Mesenchymal stem cell (in vitro differentiated cells and primary cell): ENCODE results near the gene OGFR.
A peak's percentile ranks its signal among the peaks of the same experiment; 100 is the strongest.

Experiments
- DNase-seq: peaks from one replicate; pipeline ENCODE4 v3.0.0-alpha.2; 2013
- H2AFZ ChIP-seq: one replicate; pipeline ENCODE4 v1.6.1; 2013; ENCODE audit warnings: low read depth, mild to moderate bottlenecking, control low read depth, inconsistent platforms, low read length, moderate library complexity
- H2AK5ac ChIP-seq: 2 replicates; pipeline ENCODE4 v1.6.1; 2013; ENCODE audit warnings: low read length, moderate library complexity, mild to moderate bottlenecking, inconsistent platforms; ENCODE audit not compliant: severe bottlenecking
- H2BK120ac ChIP-seq: one replicate; pipeline ENCODE4 v1.6.1; 2013; ENCODE audit warnings: low read depth, mild to moderate bottlenecking, inconsistent platforms, low read length, moderate library complexity
- H2BK12ac ChIP-seq, 2 experiments: one replicate each; pipeline ENCODE4 v1.6.1; 2013; ENCODE audit warnings: inconsistent platforms in 2 of 2, low read length in 2 of 2, mild to moderate bottlenecking in 2 of 2, moderate library complexity in 2 of 2, control low read depth in 1 of 2
- H2BK15ac ChIP-seq: one replicate; pipeline ENCODE4 v1.6.1; 2013; ENCODE audit warnings: mild to moderate bottlenecking, low read depth, inconsistent platforms; ENCODE audit not compliant: poor library complexity, severe bottlenecking
- H2BK5ac ChIP-seq: 2 replicates; pipeline ENCODE4 v1.6.1; 2013; ENCODE audit warnings: low read depth, mild to moderate bottlenecking, low read length, control low read depth, inconsistent platforms; ENCODE audit not compliant: poor library complexity, severe bottlenecking
- H3K14ac ChIP-seq, 2 experiments: one replicate each; pipeline ENCODE4 v1.6.1; 2013; ENCODE audit warnings: inconsistent platforms in 2 of 2, low read length in 2 of 2, control low read depth in 1 of 2, mild to moderate bottlenecking in 1 of 2, moderate library complexity in 1 of 2
- H3K18ac ChIP-seq, 2 experiments: one replicate each; pipeline ENCODE4 v1.6.1; 2013; ENCODE audit warnings: inconsistent platforms in 2 of 2, low read length in 2 of 2, control low read depth in 1 of 2, low read depth in 1 of 2, mild to moderate bottlenecking in 1 of 2
- H3K23ac ChIP-seq, 2 experiments: one replicate each; pipeline ENCODE4 v1.6.1; 2013; ENCODE audit warnings: inconsistent platforms in 2 of 2, low read length in 2 of 2, mild to moderate bottlenecking in 2 of 2, moderate library complexity in 2 of 2, control low read depth in 1 of 2
- H3K27ac ChIP-seq: 2 replicates; pipeline ENCODE4 v1.5.1; 2013; ENCODE audit warnings: mild to moderate bottlenecking, moderate library complexity, low read length, control low read depth, inconsistent platforms; ENCODE audit not compliant: poor library complexity, severe bottlenecking
- H3K27me3 ChIP-seq, 2 experiments: 2 replicates each; pipeline versions ENCODE4 v1.6.1 to v1.7.0; 2013; ENCODE audit warnings: low read length in 2 of 2, mild to moderate bottlenecking in 2 of 2, moderate library complexity in 2 of 2, control low read depth in 1 of 2, inconsistent platforms in 1 of 2; ENCODE audit not compliant: control insufficient read depth in 1 of 2, insufficient read depth in 1 of 2
- H3K36me3 ChIP-seq, 2 experiments: 2 replicates each; pipeline versions ENCODE4 v1.6.1 to v1.7.0; 2013; ENCODE audit warnings: low read length in 2 of 2, control low read depth in 1 of 2, inconsistent platforms in 1 of 2, low read depth in 1 of 2, mild to moderate bottlenecking in 1 of 2; ENCODE audit not compliant: insufficient read depth in 2 of 2, control insufficient read depth in 1 of 2
- H3K4ac ChIP-seq, 2 experiments: one replicate each; pipeline ENCODE4 v1.6.1; 2013; ENCODE audit warnings: inconsistent platforms in 2 of 2, low read length in 2 of 2, mild to moderate bottlenecking in 2 of 2, moderate library complexity in 2 of 2, control low read depth in 1 of 2, low read depth in 1 of 2
- H3K4me1 ChIP-seq: 2 replicates; pipeline ENCODE4 v1.6.1; 2013; ENCODE audit warnings: low read depth, low read length, control low read depth; ENCODE audit not compliant: control insufficient read depth, insufficient read depth
- H3K4me2 ChIP-seq: 2 replicates; pipeline ENCODE4 v1.6.1; 2013; ENCODE audit warnings: low read length, mild to moderate bottlenecking, inconsistent platforms; ENCODE audit not compliant: poor library complexity, severe bottlenecking
- H3K4me3 ChIP-seq, 2 experiments: 2 replicates each; pipeline versions ENCODE4 v1.5.1 to v1.7.0; 2013; ENCODE audit warnings: low read length in 2 of 2, mild to moderate bottlenecking in 2 of 2, control low read depth in 1 of 2, low read depth in 1 of 2; ENCODE audit not compliant: insufficient read depth in 1 of 2
- H3K79me1 ChIP-seq: replicated peaks from 2 replicates; pipeline ENCODE4 v1.6.1; 2013; ENCODE audit warnings: mild to moderate bottlenecking, control low read depth, low read length, inconsistent platforms; ENCODE audit not compliant: poor library complexity, severe bottlenecking
- H3K9ac ChIP-seq: 2 replicates; pipeline ENCODE4 v1.7.0; 2013; ENCODE audit warnings: mild to moderate bottlenecking, low read length, moderate library complexity
- H3K9me3 ChIP-seq: 2 replicates; pipeline ENCODE4 v1.7.0; 2013; ENCODE audit warnings: mild to moderate bottlenecking, low read length; ENCODE audit not compliant: control insufficient read depth
- H4K8ac ChIP-seq: one replicate; pipeline ENCODE4 v1.6.1; 2013; ENCODE audit warnings: inconsistent platforms, mild to moderate bottlenecking, low read length, moderate library complexity
- H4K91ac ChIP-seq: one replicate; pipeline ENCODE4 v1.6.1; 2013; ENCODE audit warnings: mild to moderate bottlenecking, low read length, inconsistent platforms
- WGBS: methylation state at CpG from one replicate; pipeline ENCODE4 v1.1.7; 2013; ENCODE audit warnings: mixed read lengths; 5-methylcytosine and 5-hydroxymethylcytosine counted together

Gene OGFR

DNA sequence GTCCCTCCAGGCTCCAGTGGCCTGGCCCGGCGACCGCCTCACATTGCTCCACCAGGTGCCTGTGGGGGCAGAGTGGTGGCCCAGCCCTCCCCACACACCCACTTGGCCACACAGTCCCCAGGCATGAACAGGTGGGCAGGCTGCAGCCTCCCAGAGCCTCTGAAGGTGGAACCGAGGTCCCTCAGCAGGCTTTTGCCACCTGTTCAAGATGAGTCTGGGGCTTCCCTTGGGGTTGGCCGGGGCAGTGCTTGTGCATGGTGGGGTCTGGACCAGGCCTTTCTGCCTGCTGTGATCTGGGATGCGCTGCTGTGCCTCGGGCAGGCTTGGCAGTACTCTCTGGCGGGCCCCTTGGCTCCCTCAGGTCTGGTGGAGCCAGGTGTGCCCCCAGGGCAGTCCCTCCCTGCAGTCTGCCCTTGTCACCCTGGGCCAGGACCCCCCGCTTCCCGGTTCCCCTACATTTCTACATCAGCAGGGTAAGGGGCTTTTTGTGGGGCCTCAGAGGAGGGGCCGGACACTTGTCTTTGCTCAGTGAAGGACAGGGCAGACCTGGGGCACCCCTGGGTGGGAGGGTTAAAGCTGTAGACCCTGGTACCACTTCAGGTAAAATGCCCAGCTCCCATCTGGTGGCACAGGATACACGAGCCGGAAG is 9.5 kb downstream of the OGFR start:
- Histone ChIP-seq H3K9ac (no peak overlapping the region), H3K18ac (no peak overlapping the region), H3K27me3 (peaks cover 25 to 36% of the 10 kb centered on the region in 2 experiments), H3K4me1 (peaks cover 42% of the 10 kb centered on the region), H3K14ac (no peak overlapping the region), H3K4me2 (no peak overlapping the region), H3K27ac (no peak overlapping the region), H2BK15ac (no peak overlapping the region), H3K4ac (no peak overlapping the region), H3K36me3 (peaks cover 35 to 55% of the 10 kb centered on the region in 2 experiments), H2BK12ac (no peak overlapping the region), H2AK5ac (no peak overlapping the region), H2BK5ac (no peak overlapping the region), H3K9me3 (no peaks in the 10 kb centered on the region), H4K91ac (no peak overlapping the region), H4K8ac (no peak overlapping the region), H2AFZ (no peak overlapping the region), H3K4me3 (no peak overlapping the region), H3K79me1 (peaks cover 13% of the 10 kb centered on the region), H3K23ac (no peak overlapping the region), H2BK120ac (no peak overlapping the region)
- WGBS = 91% methylated on average over 10 of the region's 13 CpGs
- no peak for DNase-seq

- Histone ChIP-seq H3K18ac (no peak overlapping the region), H4K8ac (no peak overlapping the region), H4K91ac (no peak overlapping the region), H3K4me3 (peak overlapping the region in 1 of 2 experiments; percentile 10), H3K4ac (no peak overlapping the region), H2AK5ac (no peak overlapping the region), H3K14ac (no peak overlapping the region), H3K23ac (no peak overlapping the region), H2BK12ac (no peak overlapping the region), H2AFZ (no peak overlapping the region), H3K27me3 (peaks cover 25 to 36% of the 10 kb centered on the region in 2 experiments), H3K79me1 (peaks cover 9% of the 10 kb centered on the region), H3K36me3 (peaks cover 30 to 50% of the 10 kb centered on the region in 2 experiments), H2BK15ac (no peak overlapping the region), H3K9ac (no peak overlapping the region), H2BK5ac (no peak overlapping the region), H2BK120ac (no peak overlapping the region), H3K9me3 (no peaks in the 10 kb centered on the region), H3K4me1 (peaks cover 47% of the 10 kb centered on the region), H3K27ac (no peak overlapping the region), H3K4me2 (no peak overlapping the region)
- no peak for DNase-seq
- WGBS = 86% methylated on average over 12 of the region's 12 CpGs
These were observed 10.1 kb downstream of the OGFR start for GRCh38 chr20:62814709-62815065.

GRCh38 chr20:62815066-62815991 is 10.7 kb downstream of the OGFR start:
- Histone ChIP-seq H4K91ac (peak overlapping the region; percentile 41), H2BK15ac (no peak overlapping the region), H2BK5ac (no peak overlapping the region)

More at GRCh38 chr20:62815066-62815991, 10.7 kb downstream of the OGFR start:
- WGBS = 28% methylated on average over 24 of the region's 24 CpGs
- H2AK5ac ChIP-seq = no peak overlapping the region
- H3K4ac ChIP-seq = no peak overlapping the region
- peak overlapping the region in 1 of 2 experiments; percentile 28 for H3K4me3 ChIP-seq
- H3K27ac ChIP-seq = no peak overlapping the region
- peaks cover 25 to 39% of the 10 kb centered on the region in 2 experiments for H3K27me3 ChIP-seq
- H3K18ac ChIP-seq = peak overlapping the region in 1 of 2 experiments; percentile 49
- DNase-seq = peak; percentile 44
- no peaks in the 10 kb centered on the region for H3K9me3 ChIP-seq
- H3K9ac ChIP-seq = no peak overlapping the region
- H3K79me1 ChIP-seq = peaks cover 6% of the 10 kb centered on the region
- H3K23ac ChIP-seq = peak overlapping the region in 1 of 2 experiments; percentile 54
- no peak overlapping the region for H3K4me2 ChIP-seq
- H2BK12ac ChIP-seq = no peak overlapping the region
- no peak overlapping the region for H2AFZ ChIP-seq
- no peak overlapping the region for H4K8ac ChIP-seq
- peaks cover 24 to 44% of the 10 kb centered on the region in 2 experiments for H3K36me3 ChIP-seq
- no peak overlapping the region for H2BK120ac ChIP-seq
- H3K4me1 ChIP-seq = peaks cover 50% of the 10 kb centered on the region
- peak overlapping the region in 1 of 2 experiments; percentile 57 for H3K14ac ChIP-seq
